ENCODE data around the gene GABRE. TPM values are rescaled to one million over a fixed set of nuclear protein-coding genes. Genes with fewer than 3 reads are reported as not detected.

The GABRE gene
- total RNA-seq, 1 donor from 2014 or later, result not detected

Small RNA genes lying within 50 kb of the gene (microRNA-seq; reads per million reads assigned to microRNA genes)
- gene MIR224 (ENCODE audit: unreplicated experiment) (25.8 reads per million, percentile 61 among the genes with 10 or more reads in this experiment), gene MIR452 (ENCODE audit: unreplicated experiment) (36.1 reads per million, percentile 65 among the genes with 10 or more reads in this experiment)

Other genes starting within 250 kb of the GABRE start
- gene CNGA2, start 239.9 kb downstream of the GABRE start, total RNA-seq (ENCODE audit: unreplicated experiment), result not detected
- gene MAGEA4, start 61.8 kb downstream of the GABRE start, total RNA-seq (ENCODE audit: unreplicated experiment), result not detected
- gene MAGEA10, start 163.9 kb upstream of the GABRE start, total RNA-seq (ENCODE audit: unreplicated experiment), result not detected